ENCODE measurements around the gene PSD4.

Gene PSD4

GRCh38 chr2:113167115-113167932 is 6.4 kb upstream of the PSD4 start:
- no peak for DNase-seq (ENCODE audit: extremely low read depth in 1 of 2, low read depth in 1 of 2)

- no peak for DNase-seq (ENCODE audit: extremely low read depth in 1 of 2, low read depth in 1 of 2)
Measured at GRCh38 chr2:113167962-113168340, 5.8 kb upstream of the PSD4 start.

- DNase-seq (ENCODE audit: extremely low read depth in 1 of 2, low read depth in 1 of 2) = no peak
Measured at GRCh38 chr2:113169002-113169530, 4.7 kb upstream of the PSD4 start.

- DNase-seq (ENCODE audit: extremely low read depth in 1 of 2, low read depth in 1 of 2) = no peak
Measured at GRCh38 chr2:113169586-113169985, 4.2 kb upstream of the PSD4 start.

- no peak for DNase-seq (ENCODE audit: extremely low read depth in 1 of 2, low read depth in 1 of 2)
Measured at GRCh38 chr2:113171334-113172075, 2.3 kb upstream of the PSD4 start.

- DNase-seq (ENCODE audit: extremely low read depth in 1 of 2, low read depth in 1 of 2) = no peak
Measured at GRCh38 chr2:113172721-113173541, 840 bp upstream of the PSD4 start.

GRCh38 chr2:113174376-113174750 is 592 bp downstream of the PSD4 start:
- no peak for DNase-seq (ENCODE audit: extremely low read depth in 1 of 2, low read depth in 1 of 2)

GRCh38 chr2:113175042-113175628 is 1.4 kb downstream of the PSD4 start:
- no peak for DNase-seq (ENCODE audit: extremely low read depth in 1 of 2, low read depth in 1 of 2)

GRCh38 chr2:113175736-113176695 is 2.2 kb downstream of the PSD4 start:
- no peak for DNase-seq (ENCODE audit: extremely low read depth in 1 of 2, low read depth in 1 of 2)

GRCh38 chr2:113176696-113177355 is 3.1 kb downstream of the PSD4 start:
- no peak for DNase-seq (ENCODE audit: extremely low read depth in 1 of 2, low read depth in 1 of 2)

- no peak for DNase-seq (ENCODE audit: extremely low read depth in 1 of 2, low read depth in 1 of 2)
Measured at GRCh38 chr2:113178069-113178746, 4.4 kb downstream of the PSD4 start.

GRCh38 chr2:113178891-113179290 is 5.1 kb downstream of the PSD4 start:
- no peak for DNase-seq (ENCODE audit: extremely low read depth in 1 of 2, low read depth in 1 of 2)

- DNase-seq (ENCODE audit: extremely low read depth in 1 of 2, low read depth in 1 of 2) = no peak
Measured at GRCh38 chr2:113179446-113180045, 5.8 kb downstream of the PSD4 start.

GRCh38 chr2:113180131-113180946 is 6.6 kb downstream of the PSD4 start:
- DNase-seq (ENCODE audit: extremely low read depth in 1 of 2, low read depth in 1 of 2) = no peak

- no peak for DNase-seq (ENCODE audit: extremely low read depth in 1 of 2, low read depth in 1 of 2)
Measured at GRCh38 chr2:113181258-113182051, 7.7 kb downstream of the PSD4 start.

- DNase-seq (ENCODE audit: extremely low read depth in 1 of 2, low read depth in 1 of 2) = no peak
Measured at GRCh38 chr2:113182471-113183260, 8.9 kb downstream of the PSD4 start.

All from activated CD8-positive, alpha-beta memory T cell treated with anti-CD3 and anti-CD28 coated beads for 1 hour (primary cell).